OCI-LY7 (cell line): ENCODE results near the gene CTTNBP2.

Experiments
- CTCF ChIP-seq: fragments of 200-600 bp; sonication (generic); conservative IDR thresholded peaks from 2 replicates; pipeline ENCODE4 v1.5.1; 2014; ENCODE audit warnings: mild to moderate bottlenecking, antibody characterized with exemption, low read length, moderate library complexity, mixed read lengths
- EZH2phosphoT487 ChIP-seq: fragments of 200-600 bp; sonication (generic); IDR thresholded peaks from 2 replicates; pipeline ENCODE4 v1.6.1; 2018; ENCODE audit warnings: low read depth, borderline replicate concordance, mild to moderate bottlenecking, mixed run types, antibody characterized with exemption, low read length, moderate library complexity, mixed read lengths

- TF ChIP-seq CTCF (no peak), EZH2phosphoT487 (no peak)
Observed at GRCh38 chr7:117800406-117800805, 72.8 kb downstream of the CTTNBP2 start.
